HCT116 (cell line): ENCODE measurements around the gene ZBED3. TPM values are rescaled to one million over a fixed set of nuclear protein-coding genes. Genes with fewer than 3 reads are reported as not detected.

Experiments
- ATAC-seq: fragments of 200-7000 bp; cut with Tn5 transposase; 2 replicates; pipeline ENCODE4 v1.9.1; 2020; ENCODE audit warnings: mild to moderate bottlenecking, moderate library complexity
- BruUV-seq: library from RNA; stranded (reverse); fragments of 400-500 nt; replicated peaks from 2 replicates; lab custom pipeline; 2021; lab: Mats Ljungman, UMichigan
- CTCF ChIA-PET: fragments of 300-600 bp; sonication (Branson Sonifier 250); formaldehyde crosslinking; loops from one replicate; lab custom pipeline; 2021; ENCODE audit warnings: antibody characterized with exemption; lab: Charles Lee
- POLR2A ChIA-PET: fragments of 300-600, 350-600 bp; sonication (Branson Sonifier 250); formaldehyde crosslinking; loops from one replicate; lab custom pipeline; 2021; ENCODE audit warnings: antibody characterized with exemption; lab: Charles Lee
- RAD21 ChIA-PET, 2 experiments: fragments of 300-600 bp; sonication (Branson Sonifier 250); formaldehyde crosslinking; loops; one replicate each; lab custom pipeline; 2023; ENCODE audit warnings: low total read pairs in 2 of 2; ENCODE audit not compliant: uncharacterized antibody in 2 of 2, unreplicated experiment in 2 of 2, low non-redundant PET in 1 of 2; lab: Charles Lee
- DNase-seq: peaks from one replicate; pipeline ENCODE4 v3.0.0-alpha.2; 2010; ENCODE audit warnings: low read depth, low spot score
- H2AFZ ChIP-seq: fragments of 200-600 bp; shearing (Covaris generic), sonication (generic); 2 replicates; pipeline ENCODE4 v1.6.1; 2017; ENCODE audit warnings: low read depth, mixed run types, mixed read lengths, antibody characterized with exemption, low read length; ENCODE audit not compliant: poor library complexity, severe bottlenecking
- H3K27ac ChIP-seq: 2 replicates; pipeline ENCODE4 v1.5.1; 2012; ENCODE audit warnings: low read depth, low read length
- H3K27me3 ChIP-seq: fragments of 200-600 bp; sonication (generic); 2 replicates; pipeline ENCODE4 v1.6.1; 2016; ENCODE audit warnings: mixed run types, low read length, mixed read lengths; ENCODE audit not compliant: insufficient read depth
- H3K36me3 ChIP-seq, 2 experiments: fragments of 200-500 bp in 1 of 2; fragments of 200-600 bp in 1 of 2; sonication (Bioruptor generic) in 1 of 2; sonication (generic) in 1 of 2; 2 replicates each; pipeline versions ENCODE4 v1.5.1 to v1.6.1; 2014 to 2016; ENCODE audit warnings: low read length in 2 of 2, inconsistent platforms in 1 of 2, mixed read lengths in 1 of 2, mixed run types in 1 of 2; ENCODE audit not compliant: insufficient read depth in 2 of 2, control insufficient read depth in 1 of 2
- H3K4me1 ChIP-seq, 2 experiments: fragments of 200-600 bp in 1 of 2; sonication (generic) in 1 of 2; 2 replicates each; pipeline versions ENCODE4 v1.5.1 to v1.6.1; 2012 to 2017; ENCODE audit warnings: low read length in 2 of 2, inconsistent platforms in 1 of 2, mild to moderate bottlenecking in 1 of 2, mixed read lengths in 1 of 2, mixed run types in 1 of 2, moderate library complexity in 1 of 2; ENCODE audit not compliant: insufficient read depth in 2 of 2, control insufficient read depth in 1 of 2
- H3K4me2 ChIP-seq: fragments of 200-600 bp; sonication (generic); 2 replicates; pipeline ENCODE4 v1.6.1; 2017; ENCODE audit warnings: mixed run types, low read length, mixed read lengths
- H3K4me3 ChIP-seq, 2 experiments: fragments of 200-600 bp in 1 of 2; sonication (generic) in 1 of 2; replicated peaks in 1 of 2; 2 replicates each; pipeline ENCODE4 v1.5.1; 2011 to 2016; ENCODE audit warnings: low read length in 2 of 2, control low read depth in 1 of 2, low read depth in 1 of 2, mild to moderate bottlenecking in 1 of 2, mixed read lengths in 1 of 2, mixed run types in 1 of 2
- H3K79me2 ChIP-seq: fragments of 200-600 bp; sonication (generic); 2 replicates; pipeline ENCODE4 v1.6.1; 2017; ENCODE audit warnings: mild to moderate bottlenecking, mixed run types, low read length, moderate library complexity, mixed read lengths; ENCODE audit not compliant: insufficient read depth
- H3K9ac ChIP-seq: fragments of 200-600 bp; sonication (generic); 2 replicates; pipeline ENCODE4 v1.6.1; 2016; ENCODE audit warnings: low read length, mixed read lengths
- H3K9me2 ChIP-seq: fragments of 200-600 bp; sonication (generic), shearing (Covaris generic); 2 replicates; pipeline ENCODE4 v1.6.1; 2017; ENCODE audit warnings: mixed run types, mild to moderate bottlenecking, moderate library complexity; ENCODE audit not compliant: insufficient read depth
- H3K9me3 ChIP-seq, 2 experiments: fragments of 200-500 bp in 1 of 2; fragments of 200-600 bp in 1 of 2; sonication (Bioruptor generic) in 1 of 2; sonication (generic) in 1 of 2; 2 replicates each; pipeline ENCODE4 v1.6.1; 2014 to 2017; ENCODE audit warnings: low read length in 2 of 2, mixed read lengths in 2 of 2, inconsistent platforms in 1 of 2, low read depth in 1 of 2, mild to moderate bottlenecking in 1 of 2, mixed run types in 1 of 2, moderate library complexity in 1 of 2; ENCODE audit not compliant: control insufficient read depth in 1 of 2, insufficient read depth in 1 of 2
- H4K20me1 ChIP-seq: fragments of 200-600 bp; sonication (generic), shearing (Covaris generic); 2 replicates; pipeline ENCODE4 v1.6.1; 2017; ENCODE audit warnings: mixed run types, mild to moderate bottlenecking, moderate library complexity; ENCODE audit not compliant: insufficient read depth
- RAD21 ChIP-seq: IDR thresholded peaks from 2 replicates; pipeline ENCODE4 v1.6.1; 2012; ENCODE audit warnings: low read depth, mild to moderate bottlenecking
- REST ChIP-seq: IDR thresholded peaks from 2 replicates; pipeline ENCODE4 v1.6.1; 2012; ENCODE audit warnings: low read depth
- YY1 ChIP-seq: IDR thresholded peaks from 2 replicates; pipeline ENCODE4 v1.6.1; 2011; ENCODE audit warnings: low read length, low read depth, moderate library complexity, mild to moderate bottlenecking; ENCODE audit not compliant: insufficient replicate concordance; ENCODE audit errors: extremely low read depth
- intact Hi-C: fragments of 100-400 bp; cut with micrococcal nuclease; formaldehyde crosslinking; loops from 2 replicates; pipeline ENCODE4 v1.10.0; 2022
- total RNA-seq: library from RNA; stranded (reverse); gene quantifications from one replicate; pipeline ENCODE4 v1.2.1, GENCODE V29; 2021; ENCODE audit not compliant: unreplicated experiment
- TF ChIP-seq, protein P1 (sequence below), 3 experiments: fragments of 200-600 bp in 1 of 3; sonication (generic) in 1 of 3; IDR thresholded peaks in 2 of 3; conservative IDR thresholded peaks in 1 of 3; 2 replicates each; pipeline ENCODE4 v1.5.1; 2012 to 2017; ENCODE audit warnings: low read depth in 2 of 3, low read length in 2 of 3, antibody characterized with exemption in 1 of 3, borderline replicate concordance in 1 of 3, control low read depth in 1 of 3, mild to moderate bottlenecking in 1 of 3, mixed read lengths in 1 of 3, mixed run types in 1 of 3, moderate library complexity in 1 of 3; ENCODE audit not compliant: insufficient read depth in 1 of 3

The ZBED3 gene
- total RNA-seq, 1 experiment from 2014 or later, result 12.7 TPM

- H3K9me3 ChIP-seq, result no peaks in the 10 kb centered on the region
- H3K4me1 ChIP-seq, result no peaks in the 10 kb centered on the region
- H2AFZ ChIP-seq, result no peak overlapping the region
- no peaks in the 10 kb centered on the region for H3K27me3 ChIP-seq
- H4K20me1 ChIP-seq, result peaks cover 4% of the 10 kb centered on the region
- intact Hi-C loops, result loop anchor here (10.0 kb wide), 2 partner anchors 161 to 431 kb away; partner anchors contain the start of gene WDR41
- no peaks in the 10 kb centered on the region for H3K79me2 ChIP-seq
- ChIA-PET CTCF (no interaction called here), RAD21 (no interaction called here), POLR2A (no interaction called here)
- no peak overlapping the region for H3K4me2 ChIP-seq
- ATAC-seq (peak; percentile 57; the same call in 1 of the 2 replicates), DNase-seq (no peak)
- no peak overlapping the region for H3K9ac ChIP-seq
- TF ChIP-seq, protein P1, sequence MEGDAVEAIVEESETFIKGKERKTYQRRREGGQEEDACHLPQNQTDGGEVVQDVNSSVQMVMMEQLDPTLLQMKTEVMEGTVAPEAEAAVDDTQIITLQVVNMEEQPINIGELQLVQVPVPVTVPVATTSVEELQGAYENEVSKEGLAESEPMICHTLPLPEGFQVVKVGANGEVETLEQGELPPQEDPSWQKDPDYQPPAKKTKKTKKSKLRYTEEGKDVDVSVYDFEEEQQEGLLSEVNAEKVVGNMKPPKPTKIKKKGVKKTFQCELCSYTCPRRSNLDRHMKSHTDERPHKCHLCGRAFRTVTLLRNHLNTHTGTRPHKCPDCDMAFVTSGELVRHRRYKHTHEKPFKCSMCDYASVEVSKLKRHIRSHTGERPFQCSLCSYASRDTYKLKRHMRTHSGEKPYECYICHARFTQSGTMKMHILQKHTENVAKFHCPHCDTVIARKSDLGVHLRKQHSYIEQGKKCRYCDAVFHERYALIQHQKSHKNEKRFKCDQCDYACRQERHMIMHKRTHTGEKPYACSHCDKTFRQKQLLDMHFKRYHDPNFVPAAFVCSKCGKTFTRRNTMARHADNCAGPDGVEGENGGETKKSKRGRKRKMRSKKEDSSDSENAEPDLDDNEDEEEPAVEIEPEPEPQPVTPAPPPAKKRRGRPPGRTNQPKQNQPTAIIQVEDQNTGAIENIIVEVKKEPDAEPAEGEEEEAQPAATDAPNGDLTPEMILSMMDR (IDR thresholded peaks at IDR 0.05 in 2 of 3, conservative IDR thresholded peaks at IDR 0.05 in 1 of 3; ENCODE audit: borderline replicate concordance in 1 of 3, insufficient read depth in 1 of 3, low read depth in 2 of 3, low read length in 2 of 3), result peak; percentile 8 to 45 (median 17); a peak in 1 of 6 replicates
- no peak for TF ChIP-seq REST
- TF ChIP-seq RAD21, result peak; percentile 33; the same call in 1 of the 2 replicates
- TF ChIP-seq YY1, result no peak
- peaks cover 27 to 42% of the 10 kb centered on the region in 2 experiments; a peak in 3 of 4 replicates for H3K36me3 ChIP-seq
- H3K27ac ChIP-seq, result no peak overlapping the region
- H3K9me2 ChIP-seq, result no peaks in the 10 kb centered on the region
- no TSS peak for BruUV-seq
- H3K4me3 ChIP-seq, result no peak overlapping the region
These were observed 23.0 kb downstream of the ZBED3 start for GRCh38 chr5:77064040-77064439.
